B cell (primary cell): ENCODE data around the gene PTPRN2.

Experiments used
- CTCF ChIP-seq: fragments of 200-600 bp; IDR thresholded peaks from one replicate; pipeline ENCODE4 v1.8.0; 2022; ENCODE audit warnings: antibody characterized with exemption, mild to moderate bottlenecking
- EZH2 ChIP-seq: IDR thresholded peaks from 2 replicates; pipeline ENCODE4 v1.6.1; 2012; ENCODE audit warnings: borderline replicate concordance, low read depth, mild to moderate bottlenecking, moderate library complexity, low read length; ENCODE audit not compliant: insufficient read depth, poor library complexity, severe bottlenecking

- no peak for TF ChIP-seq CTCF
- no peak for TF ChIP-seq EZH2
Observed at GRCh38 chr7:157743781-157744525, 843.7 kb downstream of the PTPRN2 start.
